GM18519 (cell line): ENCODE results near the gene MTHFD1L.
"Not testable (repeated sequence)": the region's sequence is repeated elsewhere in the genome, so short reads cannot be mapped to it uniquely, and the experiment has no call there.

Source experiments
- ATAC-seq: cut with Tn5 transposase; IDR thresholded peaks from one replicate; pipeline ENCODE4 v1.9.1; 2021; ENCODE audit warnings: mild to moderate bottlenecking, moderate library complexity; ENCODE audit not compliant: unreplicated experiment, low FRiP score

Gene MTHFD1L

GRCh38 chr6:151034825-151035781 is 169.6 kb downstream of the MTHFD1L start:
- no peak for ATAC-seq

GRCh38 chr6:151036211-151036721 is 170.8 kb downstream of the MTHFD1L start:
- ATAC-seq, result not testable (repeated sequence)

- ATAC-seq, result no peak
These were observed 171.6 kb downstream of the MTHFD1L start for GRCh38 chr6:151036869-151037680.

- ATAC-seq, result no peak
These were observed 173.1 kb downstream of the MTHFD1L start for GRCh38 chr6:151038616-151039015.

GRCh38 chr6:151040888-151041521 is 175.5 kb downstream of the MTHFD1L start:
- not testable (repeated sequence) for ATAC-seq

GRCh38 chr6:151041686-151042085 is 176.2 kb downstream of the MTHFD1L start:
- no peak for ATAC-seq

GRCh38 chr6:151042911-151043330 is 177.4 kb downstream of the MTHFD1L start:
- ATAC-seq, result not testable (repeated sequence)

- ATAC-seq, result no peak
These were observed 178.4 kb downstream of the MTHFD1L start for GRCh38 chr6:151043944-151044343.

GRCh38 chr6:151044465-151045441 is 179.3 kb downstream of the MTHFD1L start:
- no peak for ATAC-seq

GRCh38 chr6:151045511-151046222 is 180.2 kb downstream of the MTHFD1L start:
- ATAC-seq, result not testable (repeated sequence)

- ATAC-seq, result no peak
These were observed 185.7 kb downstream of the MTHFD1L start for GRCh38 chr6:151051164-151051563.

- ATAC-seq, result no peak
These were observed 186.6 kb downstream of the MTHFD1L start for GRCh38 chr6:151052021-151052646.

GRCh38 chr6:151054306-151054705 is 188.8 kb downstream of the MTHFD1L start:
- ATAC-seq, result no peak

GRCh38 chr6:151056230-151056907 is 190.9 kb downstream of the MTHFD1L start:
- no peak for ATAC-seq

GRCh38 chr6:151057061-151057460 is 191.6 kb downstream of the MTHFD1L start:
- no peak for ATAC-seq

GRCh38 chr6:151058021-151058733 is 192.7 kb downstream of the MTHFD1L start:
- ATAC-seq, result no peak

GRCh38 chr6:151059612-151060095 is 194.2 kb downstream of the MTHFD1L start:
- no peak for ATAC-seq
